Ishikawa (cell line): ENCODE data around the gene HHAT.

Experiments
- CEBPB ChIP-seq: IDR thresholded peaks from 2 replicates; pipeline ENCODE4 v1.6.1; 2012
- CREB1 ChIP-seq: IDR thresholded peaks from 2 replicates; pipeline ENCODE4 v1.6.1; 2012; ENCODE audit warnings: low read depth
- EGR1 ChIP-seq: IDR thresholded peaks from 2 replicates; pipeline ENCODE4 v1.6.1; 2012
- EP300 ChIP-seq: IDR thresholded peaks from 2 replicates; pipeline ENCODE4 v1.6.1; 2012; ENCODE audit warnings: borderline replicate concordance
- FOXM1 ChIP-seq: IDR thresholded peaks from 2 replicates; pipeline ENCODE4 v1.6.1; 2012; ENCODE audit warnings: low read depth, borderline replicate concordance
- MAX ChIP-seq: IDR thresholded peaks from 2 replicates; pipeline ENCODE4 v1.6.1; 2012
- NFIC ChIP-seq: IDR thresholded peaks from 2 replicates; pipeline ENCODE4 v1.6.1; 2012
- RAD21 ChIP-seq: IDR thresholded peaks from 2 replicates; pipeline ENCODE4 v1.6.1; 2012; ENCODE audit warnings: low read depth
- REST ChIP-seq: IDR thresholded peaks from 2 replicates; pipeline ENCODE4 v1.6.1; 2012; ENCODE audit warnings: low read depth, mild to moderate bottlenecking
- TAF1 ChIP-seq: IDR thresholded peaks from 2 replicates; pipeline ENCODE4 v1.6.1; 2012; ENCODE audit warnings: low read depth, mild to moderate bottlenecking
- TCF12 ChIP-seq: IDR thresholded peaks from 2 replicates; pipeline ENCODE4 v1.6.1; 2012; ENCODE audit warnings: low read depth
- TEAD4 ChIP-seq: IDR thresholded peaks from 2 replicates; pipeline ENCODE4 v1.6.1; 2012
- USF1 ChIP-seq: IDR thresholded peaks from 2 replicates; pipeline ENCODE4 v1.6.1; 2012
- YY1 ChIP-seq: IDR thresholded peaks from 2 replicates; pipeline ENCODE4 v1.6.1; 2012; ENCODE audit warnings: low read depth
- ZBTB7A ChIP-seq: IDR thresholded peaks from 2 replicates; pipeline ENCODE4 v1.6.1; 2012; ENCODE audit warnings: low read depth

Gene HHAT

GRCh38 chr1:210554382-210554781, 225.7 kb downstream of the HHAT start:
- TF ChIP-seq CREB1 (no peak), RAD21 (no peak), TEAD4 (no peak), REST (no peak), USF1 (no peak), FOXM1 (no peak), EGR1 (no peak), MAX (no peak), TAF1 (no peak), ZBTB7A (no peak), EP300 (no peak), NFIC (no peak), CEBPB (no peak), TCF12 (no peak), YY1 (no peak)

- TF ChIP-seq ZBTB7A (no peak), NFIC (no peak), TEAD4 (no peak), TCF12 (no peak), USF1 (no peak), YY1 (no peak), RAD21 (no peak), REST (no peak), CEBPB (no peak), EGR1 (no peak), EP300 (no peak)
Measured at GRCh38 chr1:210556475-210556874, 227.8 kb downstream of the HHAT start.

GRCh38 chr1:210557426-210558077, 228.8 kb downstream of the HHAT start:
- TF ChIP-seq TAF1, result no peak
- TF ChIP-seq YY1, result no peak
- no peak for TF ChIP-seq CEBPB
- no peak for TF ChIP-seq FOXM1
- TF ChIP-seq USF1, result no peak
- no peak for TF ChIP-seq EGR1
- TF ChIP-seq REST, result no peak
- TF ChIP-seq MAX, result no peak
- TF ChIP-seq TEAD4, result no peak
- TF ChIP-seq NFIC, result no peak
- TF ChIP-seq ZBTB7A, result no peak
- no peak for TF ChIP-seq EP300
- TF ChIP-seq CREB1, result no peak
- TF ChIP-seq RAD21, result no peak
- TF ChIP-seq TCF12, result no peak

GRCh38 chr1:210558302-210558701, 229.6 kb downstream of the HHAT start:
- TF ChIP-seq USF1, result no peak
- no peak for TF ChIP-seq TEAD4
- TF ChIP-seq FOXM1, result no peak
